Astrocyte (in vitro differentiated cells and primary cell): Measurements from ENCODE around the gene SPINT1.

Source experiments
- EZH2 ChIP-seq: IDR thresholded peaks from 2 replicates; pipeline ENCODE4 v1.6.1; 2012; ENCODE audit warnings: mild to moderate bottlenecking, low read length, inconsistent platforms; ENCODE audit not compliant: insufficient read depth
- TF ChIP-seq, protein P1 (sequence below): IDR thresholded peaks from 2 replicates; pipeline ENCODE4 v1.5.1; 2011; ENCODE audit warnings: low read depth, mild to moderate bottlenecking, inconsistent platforms, low read length, moderate library complexity; ENCODE audit not compliant: insufficient read depth

DNA sequence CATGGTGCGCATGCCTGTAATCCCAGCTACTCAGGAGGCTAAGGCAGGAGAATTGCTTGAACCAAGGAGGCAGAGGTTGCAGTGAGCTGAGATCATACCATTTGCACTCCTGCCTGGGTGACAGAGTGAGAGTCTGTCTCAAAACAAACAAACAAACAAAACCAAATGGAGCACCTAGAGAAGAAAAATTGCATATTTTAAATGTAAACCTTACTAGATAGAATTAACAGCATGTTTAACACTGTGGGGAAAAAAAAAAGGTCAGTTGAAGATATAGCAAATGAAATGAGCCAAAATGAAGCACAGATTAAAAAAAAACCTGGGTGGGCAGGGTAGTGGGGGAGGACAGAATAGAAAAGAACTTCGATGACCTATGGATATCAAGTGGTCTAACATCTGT, 22.7 kb upstream of the SPINT1 start:
- TF ChIP-seq, protein P1, sequence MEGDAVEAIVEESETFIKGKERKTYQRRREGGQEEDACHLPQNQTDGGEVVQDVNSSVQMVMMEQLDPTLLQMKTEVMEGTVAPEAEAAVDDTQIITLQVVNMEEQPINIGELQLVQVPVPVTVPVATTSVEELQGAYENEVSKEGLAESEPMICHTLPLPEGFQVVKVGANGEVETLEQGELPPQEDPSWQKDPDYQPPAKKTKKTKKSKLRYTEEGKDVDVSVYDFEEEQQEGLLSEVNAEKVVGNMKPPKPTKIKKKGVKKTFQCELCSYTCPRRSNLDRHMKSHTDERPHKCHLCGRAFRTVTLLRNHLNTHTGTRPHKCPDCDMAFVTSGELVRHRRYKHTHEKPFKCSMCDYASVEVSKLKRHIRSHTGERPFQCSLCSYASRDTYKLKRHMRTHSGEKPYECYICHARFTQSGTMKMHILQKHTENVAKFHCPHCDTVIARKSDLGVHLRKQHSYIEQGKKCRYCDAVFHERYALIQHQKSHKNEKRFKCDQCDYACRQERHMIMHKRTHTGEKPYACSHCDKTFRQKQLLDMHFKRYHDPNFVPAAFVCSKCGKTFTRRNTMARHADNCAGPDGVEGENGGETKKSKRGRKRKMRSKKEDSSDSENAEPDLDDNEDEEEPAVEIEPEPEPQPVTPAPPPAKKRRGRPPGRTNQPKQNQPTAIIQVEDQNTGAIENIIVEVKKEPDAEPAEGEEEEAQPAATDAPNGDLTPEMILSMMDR = no peak
- no peak for TF ChIP-seq EZH2
